K562 (cell line): ENCODE data around the gene ZNF335. TPM values are rescaled to one million over a fixed set of nuclear protein-coding genes. Genes with fewer than 3 reads are reported as not detected.

ENCODE experiments used
- HDAC3 ChIP-seq: fragments of 450-650 bp; IDR thresholded peaks from 2 replicates; pipeline ENCODE4 v1.6.1; 2018; ENCODE audit warnings: borderline replicate concordance, mild to moderate bottlenecking, moderate library complexity; ENCODE audit not compliant: partially characterized antibody
- polyA plus RNA-seq, 8 experiments: library from polyadenylated mRNA; depleted of rRNA in 4 of 8; stranded (reverse) in 5 of 8; unstranded in 3 of 8; fragments of >200 nt; fragmentation: Nextera tagmentation in 2 of 8; fragmentation: Illumina TruSeq in 1 of 8; extraction: Ambion mirVana in 2 of 8; extraction: Trizol in 1 of 8; gene quantifications; 2 replicates each; pipeline versions ENCODE4 v1.2.1 to v1.2.3, GENCODE V29; 2011 to 2014; ENCODE audit warnings: inconsistent platforms in 1 of 8, missing spikeins in 1 of 8
- total RNA-seq, 7 experiments: library from RNA; depleted of rRNA in 6 of 7; stranded (reverse); fragments of >200 nt in 6 of 7; fragmentation: Illumina TruSeq in 2 of 7; extraction: Trizol in 2 of 7; gene quantifications; 2 replicates each; pipeline versions ENCODE4 v1.2.1 to v1.2.3, GENCODE V29; 2011 to 2021; ENCODE audit warnings: low replicate concordance in 1 of 7
- TF ChIP-seq, protein P1 (sequence below): fragments of 200-600 bp; sonication (generic); IDR thresholded peaks from one replicate; pipeline ENCODE4 v1.6.1; 2012; ENCODE audit warnings: mild to moderate bottlenecking, low read depth, low read length, inconsistent platforms
- TF ChIP-seq, protein P2 (sequence below): sonication (generic); formaldehyde crosslinking; IDR thresholded peaks from 2 replicates; pipeline ENCODE4 v1.4.0; 2020; ENCODE audit warnings: mild to moderate bottlenecking, missing genetic modification reagents

Gene ZNF335
- total and polyA plus RNA-seq, 9 of the 15 experiments (the other 6 are each of a cell fraction or from before 2014, with no cell fraction given): 0.39 to 16.0 (median 7.6) TPM

GRCh38 chr20:45971675-45972499, at the start of gene ZNF335 (continued):
- TF ChIP-seq, protein P1, sequence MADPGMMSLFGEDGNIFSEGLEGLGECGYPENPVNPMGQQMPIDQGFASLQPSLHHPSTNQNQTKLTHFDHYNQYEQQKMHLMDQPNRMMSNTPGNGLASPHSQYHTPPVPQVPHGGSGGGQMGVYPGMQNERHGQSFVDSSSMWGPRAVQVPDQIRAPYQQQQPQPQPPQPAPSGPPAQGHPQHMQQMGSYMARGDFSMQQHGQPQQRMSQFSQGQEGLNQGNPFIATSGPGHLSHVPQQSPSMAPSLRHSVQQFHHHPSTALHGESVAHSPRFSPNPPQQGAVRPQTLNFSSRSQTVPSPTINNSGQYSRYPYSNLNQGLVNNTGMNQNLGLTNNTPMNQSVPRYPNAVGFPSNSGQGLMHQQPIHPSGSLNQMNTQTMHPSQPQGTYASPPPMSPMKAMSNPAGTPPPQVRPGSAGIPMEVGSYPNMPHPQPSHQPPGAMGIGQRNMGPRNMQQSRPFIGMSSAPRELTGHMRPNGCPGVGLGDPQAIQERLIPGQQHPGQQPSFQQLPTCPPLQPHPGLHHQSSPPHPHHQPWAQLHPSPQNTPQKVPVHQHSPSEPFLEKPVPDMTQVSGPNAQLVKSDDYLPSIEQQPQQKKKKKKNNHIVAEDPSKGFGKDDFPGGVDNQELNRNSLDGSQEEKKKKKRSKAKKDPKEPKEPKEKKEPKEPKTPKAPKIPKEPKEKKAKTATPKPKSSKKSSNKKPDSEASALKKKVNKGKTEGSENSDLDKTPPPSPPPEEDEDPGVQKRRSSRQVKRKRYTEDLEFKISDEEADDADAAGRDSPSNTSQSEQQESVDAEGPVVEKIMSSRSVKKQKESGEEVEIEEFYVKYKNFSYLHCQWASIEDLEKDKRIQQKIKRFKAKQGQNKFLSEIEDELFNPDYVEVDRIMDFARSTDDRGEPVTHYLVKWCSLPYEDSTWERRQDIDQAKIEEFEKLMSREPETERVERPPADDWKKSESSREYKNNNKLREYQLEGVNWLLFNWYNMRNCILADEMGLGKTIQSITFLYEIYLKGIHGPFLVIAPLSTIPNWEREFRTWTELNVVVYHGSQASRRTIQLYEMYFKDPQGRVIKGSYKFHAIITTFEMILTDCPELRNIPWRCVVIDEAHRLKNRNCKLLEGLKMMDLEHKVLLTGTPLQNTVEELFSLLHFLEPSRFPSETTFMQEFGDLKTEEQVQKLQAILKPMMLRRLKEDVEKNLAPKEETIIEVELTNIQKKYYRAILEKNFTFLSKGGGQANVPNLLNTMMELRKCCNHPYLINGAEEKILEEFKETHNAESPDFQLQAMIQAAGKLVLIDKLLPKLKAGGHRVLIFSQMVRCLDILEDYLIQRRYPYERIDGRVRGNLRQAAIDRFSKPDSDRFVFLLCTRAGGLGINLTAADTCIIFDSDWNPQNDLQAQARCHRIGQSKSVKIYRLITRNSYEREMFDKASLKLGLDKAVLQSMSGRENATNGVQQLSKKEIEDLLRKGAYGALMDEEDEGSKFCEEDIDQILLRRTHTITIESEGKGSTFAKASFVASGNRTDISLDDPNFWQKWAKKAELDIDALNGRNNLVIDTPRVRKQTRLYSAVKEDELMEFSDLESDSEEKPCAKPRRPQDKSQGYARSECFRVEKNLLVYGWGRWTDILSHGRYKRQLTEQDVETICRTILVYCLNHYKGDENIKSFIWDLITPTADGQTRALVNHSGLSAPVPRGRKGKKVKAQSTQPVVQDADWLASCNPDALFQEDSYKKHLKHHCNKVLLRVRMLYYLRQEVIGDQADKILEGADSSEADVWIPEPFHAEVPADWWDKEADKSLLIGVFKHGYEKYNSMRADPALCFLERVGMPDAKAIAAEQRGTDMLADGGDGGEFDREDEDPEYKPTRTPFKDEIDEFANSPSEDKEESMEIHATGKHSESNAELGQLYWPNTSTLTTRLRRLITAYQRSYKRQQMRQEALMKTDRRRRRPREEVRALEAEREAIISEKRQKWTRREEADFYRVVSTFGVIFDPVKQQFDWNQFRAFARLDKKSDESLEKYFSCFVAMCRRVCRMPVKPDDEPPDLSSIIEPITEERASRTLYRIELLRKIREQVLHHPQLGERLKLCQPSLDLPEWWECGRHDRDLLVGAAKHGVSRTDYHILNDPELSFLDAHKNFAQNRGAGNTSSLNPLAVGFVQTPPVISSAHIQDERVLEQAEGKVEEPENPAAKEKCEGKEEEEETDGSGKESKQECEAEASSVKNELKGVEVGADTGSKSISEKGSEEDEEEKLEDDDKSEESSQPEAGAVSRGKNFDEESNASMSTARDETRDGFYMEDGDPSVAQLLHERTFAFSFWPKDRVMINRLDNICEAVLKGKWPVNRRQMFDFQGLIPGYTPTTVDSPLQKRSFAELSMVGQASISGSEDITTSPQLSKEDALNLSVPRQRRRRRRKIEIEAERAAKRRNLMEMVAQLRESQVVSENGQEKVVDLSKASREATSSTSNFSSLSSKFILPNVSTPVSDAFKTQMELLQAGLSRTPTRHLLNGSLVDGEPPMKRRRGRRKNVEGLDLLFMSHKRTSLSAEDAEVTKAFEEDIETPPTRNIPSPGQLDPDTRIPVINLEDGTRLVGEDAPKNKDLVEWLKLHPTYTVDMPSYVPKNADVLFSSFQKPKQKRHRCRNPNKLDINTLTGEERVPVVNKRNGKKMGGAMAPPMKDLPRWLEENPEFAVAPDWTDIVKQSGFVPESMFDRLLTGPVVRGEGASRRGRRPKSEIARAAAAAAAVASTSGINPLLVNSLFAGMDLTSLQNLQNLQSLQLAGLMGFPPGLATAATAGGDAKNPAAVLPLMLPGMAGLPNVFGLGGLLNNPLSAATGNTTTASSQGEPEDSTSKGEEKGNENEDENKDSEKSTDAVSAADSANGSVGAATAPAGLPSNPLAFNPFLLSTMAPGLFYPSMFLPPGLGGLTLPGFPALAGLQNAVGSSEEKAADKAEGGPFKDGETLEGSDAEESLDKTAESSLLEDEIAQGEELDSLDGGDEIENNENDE: no peak
- TF ChIP-seq, protein P2, sequence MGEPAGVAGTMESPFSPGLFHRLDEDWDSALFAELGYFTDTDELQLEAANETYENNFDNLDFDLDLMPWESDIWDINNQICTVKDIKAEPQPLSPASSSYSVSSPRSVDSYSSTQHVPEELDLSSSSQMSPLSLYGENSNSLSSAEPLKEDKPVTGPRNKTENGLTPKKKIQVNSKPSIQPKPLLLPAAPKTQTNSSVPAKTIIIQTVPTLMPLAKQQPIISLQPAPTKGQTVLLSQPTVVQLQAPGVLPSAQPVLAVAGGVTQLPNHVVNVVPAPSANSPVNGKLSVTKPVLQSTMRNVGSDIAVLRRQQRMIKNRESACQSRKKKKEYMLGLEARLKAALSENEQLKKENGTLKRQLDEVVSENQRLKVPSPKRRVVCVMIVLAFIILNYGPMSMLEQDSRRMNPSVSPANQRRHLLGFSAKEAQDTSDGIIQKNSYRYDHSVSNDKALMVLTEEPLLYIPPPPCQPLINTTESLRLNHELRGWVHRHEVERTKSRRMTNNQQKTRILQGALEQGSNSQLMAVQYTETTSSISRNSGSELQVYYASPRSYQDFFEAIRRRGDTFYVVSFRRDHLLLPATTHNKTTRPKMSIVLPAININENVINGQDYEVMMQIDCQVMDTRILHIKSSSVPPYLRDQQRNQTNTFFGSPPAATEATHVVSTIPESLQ (CRISPR knock-in tag): no peak
- peak; percentile 82 for TF ChIP-seq HDAC3
